Prostate gland (tissue), 2 donors: Measurements from ENCODE around the gene CLCA4. TPM values are rescaled to one million over a fixed set of nuclear protein-coding genes. Genes with fewer than 3 reads are reported as not detected.

Experiments
- DNase-seq: peaks from one replicate; pipeline ENCODE4 v3.0.0-alpha.2; 2019; ENCODE audit warnings: low spot score
- H3K27ac ChIP-seq, 2 donors: fragments of 200-600 bp; sonication (generic); 2 replicates each; pipeline ENCODE4 v1.5.1; 2017 to 2019
- H3K27me3 ChIP-seq: fragments of 200-600 bp; sonication (generic); replicated peaks from 2 replicates; pipeline ENCODE4 v1.5.1; 2019; ENCODE audit not compliant: insufficient read depth
- H3K36me3 ChIP-seq, 2 donors: fragments of 200-600 bp; sonication (generic); 1 replicate in 1 of 2; 2 replicates in 1 of 2; pipeline versions ENCODE4 v1.5.1 to v1.8.1; 2017 to 2019
- H3K4me1 ChIP-seq: fragments of 200-600 bp; sonication (generic); replicated peaks from 2 replicates; pipeline ENCODE4 v1.5.1; 2019
- H3K4me3 ChIP-seq, 2 donors: fragments of 200-600 bp; sonication (generic); 2 replicates each; pipeline ENCODE4 v1.5.1; 2017 to 2019
- H3K9me3 ChIP-seq: fragments of 200-600 bp; sonication (generic); 2 replicates; pipeline ENCODE4 v1.5.1; 2017
- POLR2A ChIP-seq: fragments of 450-650 bp; IDR thresholded peaks from one replicate; pipeline ENCODE4 v1.6.1; 2016; ENCODE audit warnings: antibody characterized with exemption, mild to moderate bottlenecking
- POLR2AphosphoS5 ChIP-seq: sonication (generic); formaldehyde crosslinking; IDR thresholded peaks from one replicate; pipeline ENCODE4 v1.6.1; 2017; ENCODE audit warnings: antibody characterized with exemption
- WGBS: methylation state at CpG from one replicate; pipeline ENCODE4 v1.1.5; 2018; 5-methylcytosine and 5-hydroxymethylcytosine counted together
- intact Hi-C: fragments of 100-400 bp; cut with DNase I; formaldehyde crosslinking; loops from one replicate; pipeline ENCODE4 v1.14.2; 2022
- total RNA-seq, 2 donors: library from RNA; depleted of rRNA; stranded (reverse); fragments of >200 nt; gene quantifications; one replicate each; pipeline ENCODE4 v1.1.0, GENCODE V29; 2016
- TF ChIP-seq, protein P1 (sequence below), 4 experiments: fragments of 200-600 bp in 2 of 4; fragments of 450-650 bp in 2 of 4; sonication (generic) in 2 of 4; IDR thresholded peaks; 1 replicate in 3 of 4; 2 replicates in 1 of 4; pipeline ENCODE4 v1.5.1; 2016 to 2019; ENCODE audit warnings: antibody characterized with exemption in 4 of 4, mild to moderate bottlenecking in 2 of 4, moderate library complexity in 2 of 4

CLCA4 gene
- total RNA-seq, 2 donors from 2014 or later: 0.80 to 1.4 TPM

DNA sequence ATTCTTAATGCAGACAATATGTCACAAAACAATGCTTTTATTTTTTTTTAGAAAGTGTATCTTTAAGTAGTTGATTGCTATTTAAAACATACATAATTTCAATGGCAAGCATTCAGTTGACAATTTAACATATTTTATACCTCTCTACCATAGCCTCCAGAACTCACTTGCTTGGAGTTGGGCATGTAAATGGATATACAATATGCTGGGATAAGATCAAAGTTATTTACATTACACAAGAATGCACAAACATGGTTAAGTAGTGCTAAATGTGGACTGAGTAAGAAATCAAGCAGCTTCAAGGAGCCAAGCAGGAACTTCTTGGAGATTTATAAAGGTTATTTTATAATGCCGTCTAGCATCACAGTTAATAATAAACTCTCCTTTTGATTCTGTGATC is 17.0 kb downstream of the CLCA4 start:
- Histone ChIP-seq H3K36me3 (no peaks in the 10 kb centered on the region), H3K4me3 (no peak overlapping the region), H3K27ac (no peak overlapping the region), H3K4me1 (no peaks in the 10 kb centered on the region), H3K27me3 (no peaks in the 10 kb centered on the region), H3K9me3 (no peaks in the 10 kb centered on the region)
- WGBS: 57% methylated on average over 1 of the region's 1 CpG
- no peak for DNase-seq
- intact Hi-C loops: no loop called here
- TF ChIP-seq POLR2A (no peak), POLR2AphosphoS5 (no peak)
- TF ChIP-seq, protein P1, sequence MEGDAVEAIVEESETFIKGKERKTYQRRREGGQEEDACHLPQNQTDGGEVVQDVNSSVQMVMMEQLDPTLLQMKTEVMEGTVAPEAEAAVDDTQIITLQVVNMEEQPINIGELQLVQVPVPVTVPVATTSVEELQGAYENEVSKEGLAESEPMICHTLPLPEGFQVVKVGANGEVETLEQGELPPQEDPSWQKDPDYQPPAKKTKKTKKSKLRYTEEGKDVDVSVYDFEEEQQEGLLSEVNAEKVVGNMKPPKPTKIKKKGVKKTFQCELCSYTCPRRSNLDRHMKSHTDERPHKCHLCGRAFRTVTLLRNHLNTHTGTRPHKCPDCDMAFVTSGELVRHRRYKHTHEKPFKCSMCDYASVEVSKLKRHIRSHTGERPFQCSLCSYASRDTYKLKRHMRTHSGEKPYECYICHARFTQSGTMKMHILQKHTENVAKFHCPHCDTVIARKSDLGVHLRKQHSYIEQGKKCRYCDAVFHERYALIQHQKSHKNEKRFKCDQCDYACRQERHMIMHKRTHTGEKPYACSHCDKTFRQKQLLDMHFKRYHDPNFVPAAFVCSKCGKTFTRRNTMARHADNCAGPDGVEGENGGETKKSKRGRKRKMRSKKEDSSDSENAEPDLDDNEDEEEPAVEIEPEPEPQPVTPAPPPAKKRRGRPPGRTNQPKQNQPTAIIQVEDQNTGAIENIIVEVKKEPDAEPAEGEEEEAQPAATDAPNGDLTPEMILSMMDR (IDR thresholded peaks at IDR 0.05): no peak

DNA sequence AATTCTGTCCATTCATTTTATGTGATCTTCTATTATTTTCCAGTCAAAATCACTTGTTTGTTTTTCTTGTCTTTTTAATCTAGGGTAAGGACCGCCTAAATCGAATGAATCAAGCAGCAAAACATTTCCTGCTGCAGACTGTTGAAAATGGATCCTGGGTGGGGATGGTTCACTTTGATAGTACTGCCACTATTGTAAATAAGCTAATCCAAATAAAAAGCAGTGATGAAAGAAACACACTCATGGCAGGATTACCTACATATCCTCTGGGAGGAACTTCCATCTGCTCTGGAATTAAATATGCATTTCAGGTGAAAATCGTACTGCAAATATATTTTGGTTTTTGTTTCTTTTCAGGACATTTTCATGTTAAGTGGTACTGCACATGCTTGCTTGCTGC is 20.5 kb downstream of the CLCA4 start:
- Histone ChIP-seq H3K27ac (no peak overlapping the region), H3K4me1 (no peaks in the 10 kb centered on the region), H3K9me3 (no peaks in the 10 kb centered on the region), H3K36me3 (no peaks in the 10 kb centered on the region), H3K4me3 (no peak overlapping the region), H3K27me3 (no peaks in the 10 kb centered on the region)
- WGBS: 64% methylated on average over 3 of the region's 3 CpGs
- TF ChIP-seq, protein P1 (IDR thresholded peaks at IDR 0.05): no peak
- no peak for TF ChIP-seq POLR2A
- TF ChIP-seq POLR2AphosphoS5: no peak
- intact Hi-C loops: no loop called here
- no peak for DNase-seq

DNA sequence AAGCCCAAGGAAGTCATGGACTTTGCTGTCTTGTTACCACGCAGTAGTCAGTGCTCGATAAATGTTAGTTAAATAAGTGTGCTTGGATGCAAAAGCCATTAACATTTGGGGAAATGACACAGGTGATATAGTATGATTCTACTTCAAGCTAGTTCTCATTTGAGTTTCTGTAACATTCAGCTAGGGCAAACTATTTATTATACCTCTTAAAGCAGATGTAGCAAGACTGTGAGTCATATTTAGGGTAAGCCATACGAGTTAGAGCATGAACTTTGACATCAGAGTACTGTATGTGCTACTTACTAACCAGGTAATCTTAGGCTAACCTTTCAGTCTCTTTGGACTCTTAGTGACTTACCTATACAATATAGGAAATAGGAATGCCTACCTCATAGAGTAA is 21.0 kb downstream of the CLCA4 start:
- WGBS: 86% methylated on average over 3 of the region's 3 CpGs
- H3K4me1 ChIP-seq: no peaks in the 10 kb centered on the region
- intact Hi-C loops: no loop called here

DNA sequence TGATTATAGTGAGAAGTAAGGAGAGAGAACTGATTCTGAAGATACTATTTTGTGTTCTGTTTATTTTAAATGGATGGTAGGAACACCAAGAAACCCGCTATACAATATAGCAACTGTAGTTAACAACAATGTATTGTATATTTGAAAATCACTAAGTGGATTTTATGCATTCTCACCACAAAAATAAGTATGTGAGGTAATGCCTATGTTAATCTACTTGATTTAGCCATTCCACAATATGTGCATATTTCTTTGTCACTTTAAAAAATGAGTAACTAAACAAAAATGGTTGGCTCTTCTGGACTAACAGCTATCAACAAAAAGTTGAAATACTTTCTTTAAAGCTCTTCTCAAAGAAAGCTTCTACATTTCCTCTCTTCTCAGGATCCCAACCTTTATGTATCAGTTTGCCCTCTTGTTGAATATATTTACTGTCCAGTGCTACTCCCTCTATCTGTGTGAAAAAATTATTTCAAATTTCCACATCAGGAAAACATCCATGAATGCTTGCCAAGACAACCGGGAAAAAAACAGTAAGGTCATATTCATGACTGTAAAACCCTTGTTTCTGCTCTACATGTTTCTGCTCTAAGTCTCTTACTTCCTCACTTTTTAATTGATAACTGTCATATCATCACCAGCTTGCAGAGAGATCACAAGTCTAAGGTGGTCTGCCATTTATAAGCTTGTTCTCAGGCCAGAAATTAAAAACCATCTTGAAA is 27.0 kb downstream of the CLCA4 start:
- WGBS: 82% methylated on average over 2 of the region's 2 CpGs
- intact Hi-C loops: no loop called here
- H3K4me1 ChIP-seq: no peaks in the 10 kb centered on the region
- no peak overlapping the region for H3K4me3 ChIP-seq
- TF ChIP-seq, protein P1 (IDR thresholded peaks at IDR 0.05): no peak
- TF ChIP-seq POLR2AphosphoS5: no peak
- H3K9me3 ChIP-seq: no peaks in the 10 kb centered on the region
- no peaks in the 10 kb centered on the region for H3K36me3 ChIP-seq
- no peaks in the 10 kb centered on the region for H3K27me3 ChIP-seq
- no peak for DNase-seq
- no peak overlapping the region for H3K27ac ChIP-seq

More for the DNA sequence above, 21.0 kb downstream of the CLCA4 start:
- Histone ChIP-seq H3K4me3 (no peak overlapping the region), H3K36me3 (no peaks in the 10 kb centered on the region), H3K9me3 (no peaks in the 10 kb centered on the region), H3K27me3 (no peaks in the 10 kb centered on the region), H3K27ac (no peak overlapping the region)
- DNase-seq: no peak
- no peak for TF ChIP-seq POLR2AphosphoS5
- TF ChIP-seq, protein P1 (IDR thresholded peaks at IDR 0.05): no peak
- no peak for TF ChIP-seq POLR2A

DNA sequence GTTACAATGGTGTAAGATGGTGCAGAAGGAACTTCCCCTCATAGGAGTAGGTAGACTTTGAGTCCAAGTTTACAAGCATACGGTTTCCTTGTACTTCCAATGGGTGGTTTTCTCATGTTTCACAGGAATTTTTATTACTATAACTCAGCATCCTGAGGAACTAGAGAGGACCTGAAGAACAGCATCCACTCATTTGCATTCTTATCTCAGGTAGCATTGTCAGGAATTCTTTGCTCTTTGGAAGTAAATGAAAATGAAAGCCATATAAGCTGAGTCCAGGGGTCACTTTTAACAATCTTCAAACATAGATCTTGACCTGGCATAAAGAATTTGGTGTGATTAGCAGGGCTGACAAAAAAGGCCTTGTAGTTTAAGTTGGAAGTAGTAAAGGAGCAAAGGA is 34.4 kb downstream of the CLCA4 start:
- TF ChIP-seq, protein P1 (IDR thresholded peaks at IDR 0.05): no peak
- TF ChIP-seq POLR2AphosphoS5 (no peak), POLR2A (no peak)
- H3K27me3 ChIP-seq: no peaks in the 10 kb centered on the region
- no peak overlapping the region for H3K4me3 ChIP-seq
- DNase-seq: no peak
- WGBS: 28% methylated on average over 1 of the region's 1 CpG
- no peaks in the 10 kb centered on the region for H3K9me3 ChIP-seq
- H3K4me1 ChIP-seq: no peaks in the 10 kb centered on the region
- no peaks in the 10 kb centered on the region for H3K36me3 ChIP-seq
- intact Hi-C loops: no loop called here
- H3K27ac ChIP-seq: no peak overlapping the region
